Right renal pelvis (tissue), 4 donors: ENCODE results near the gene CELSR3. TPM values are rescaled to one million over a fixed set of nuclear protein-coding genes. Genes with fewer than 3 reads are reported as not detected.

Experiments used
- DNase-seq, 4 donors: peaks; one replicate each; pipeline ENCODE4 v3.0.0-alpha.2; 2013; ENCODE audit warnings: low read depth in 4 of 4, low spot score in 3 of 4, missing footprints in 1 of 4
- polyA plus RNA-seq, 4 donors: library from polyadenylated mRNA; unstranded; fragments of 120-200 nt; gene quantifications; one replicate each; pipeline ENCODE4 v1.2.1, GENCODE V29; 2013; ENCODE audit not compliant: insufficient read length in 4 of 4

The CELSR3 gene
- polyA plus RNA-seq, 4 donors, result 0.96 to 1.4 (median 1.1) TPM

- DNase-seq, result no peak
Observed at GRCh38 chr3:48636149-48636655, 26.5 kb downstream of the CELSR3 start.

GRCh38 chr3:48635222-48636021 lies 27.3 kb downstream of the CELSR3 start, which contains the start of gene SLC26A6:
TSS of gene SLC26A6 (minus strand) at chr3:48635461. CDS start at chr3:48635393, 68 bp downstream.
- DNase-seq, result peak; percentile 86 to 94 (median 92)

GRCh38 chr3:48634661-48635221 lies 27.9 kb downstream of the CELSR3 start:
- no peak for DNase-seq

GRCh38 chr3:48633743-48634142 lies 28.9 kb downstream of the CELSR3 start:
- no peak for DNase-seq

GRCh38 chr3:48633256-48633655 lies 29.4 kb downstream of the CELSR3 start:
- no peak for DNase-seq

GRCh38 chr3:48631516-48632448 lies 30.9 kb downstream of the CELSR3 start:
- no peak for DNase-seq

GRCh38 chr3:48630833-48631232 lies 31.9 kb downstream of the CELSR3 start:
- no peak for DNase-seq

GRCh38 chr3:48630407-48630806 lies 32.3 kb downstream of the CELSR3 start:
- DNase-seq, result no peak

- DNase-seq, result no peak
Observed at GRCh38 chr3:48629894-48630293, 32.8 kb downstream of the CELSR3 start.

GRCh38 chr3:48628277-48629017 lies 34.2 kb downstream of the CELSR3 start:
- DNase-seq, result no peak

- DNase-seq, result no peak
Observed at GRCh38 chr3:48625600-48625999, 37.1 kb downstream of the CELSR3 start.

- DNase-seq, result no peak
Observed at GRCh38 chr3:48624767-48625166, 37.9 kb downstream of the CELSR3 start.

GRCh38 chr3:48623851-48624547 lies 38.7 kb downstream of the CELSR3 start:
- no peak for DNase-seq

GRCh38 chr3:48621461-48621869 lies 41.2 kb downstream of the CELSR3 start, which contains the start of gene TMEM89:
TSS of gene TMEM89 (minus strand) at chr3:48621769. CDS start at chr3:48621756, 13 bp downstream.
- DNase-seq, result no peak

- DNase-seq, result no peak
Observed at GRCh38 chr3:48619541-48620524, 42.9 kb downstream of the CELSR3 start.

GRCh38 chr3:48617559-48617958 lies 45.1 kb downstream of the CELSR3 start:
- no peak for DNase-seq

GRCh38 chr3:48614044-48614443 lies 48.6 kb downstream of the CELSR3 start:
- no peak for DNase-seq

- DNase-seq, result no peak
Observed at GRCh38 chr3:48612309-48612708, 50.4 kb downstream of the CELSR3 start.
